Stimulated activated CD8-positive, alpha-beta memory T cell treated with anti-CD3 and anti-CD28 coated beads, Interleukin-2, amount 100 ng/mL, for 48 hours (primary cell): ENCODE results near the gene TOX3.

Experiments
- DNase-seq, 2 donors: peaks; one replicate each; pipeline ENCODE4 v3.0.0-alpha.2; 2020; ENCODE audit warnings: low read depth in 2 of 2

Gene TOX3

DNA sequence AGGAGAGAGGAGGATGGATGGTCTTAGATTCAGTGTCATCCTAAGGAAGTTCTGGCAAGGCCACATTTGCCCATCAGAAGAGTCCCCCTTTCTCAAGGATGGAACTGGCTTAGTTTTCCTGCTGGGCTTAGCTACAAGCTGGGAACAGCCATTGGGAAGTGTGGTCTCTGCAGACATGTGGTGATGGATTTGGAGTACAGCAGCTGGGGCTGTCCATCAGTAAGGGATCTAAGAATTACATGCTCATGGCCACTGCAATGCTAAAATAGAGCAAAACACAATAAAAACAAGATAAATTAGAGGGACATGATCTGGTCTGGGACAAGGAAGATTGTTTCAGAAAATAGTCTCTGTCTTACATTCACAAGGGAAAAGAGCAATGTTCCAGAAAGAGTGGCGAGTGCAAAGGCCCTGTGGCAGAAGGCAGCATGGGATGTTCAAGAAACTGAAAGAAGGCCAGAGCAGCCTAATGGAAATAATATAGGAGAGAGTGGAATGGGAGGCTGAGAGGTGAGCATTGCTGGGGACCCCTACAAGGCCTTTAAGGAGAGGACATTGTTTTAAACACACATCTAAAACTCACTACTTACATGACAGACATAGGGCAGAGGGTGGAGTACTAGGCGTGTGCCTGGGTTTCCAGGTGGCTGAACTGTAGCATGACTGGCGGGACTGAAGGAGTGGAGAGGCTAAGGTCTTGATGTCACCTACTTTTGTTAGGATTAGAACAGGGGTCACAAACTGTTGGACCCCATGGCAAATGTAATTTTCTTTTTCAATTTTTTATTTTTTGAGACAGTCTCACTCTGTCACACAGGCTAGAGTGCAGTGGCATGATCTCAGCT lies 17.0 kb upstream of the TOX3 start:
- no peak for DNase-seq

DNA sequence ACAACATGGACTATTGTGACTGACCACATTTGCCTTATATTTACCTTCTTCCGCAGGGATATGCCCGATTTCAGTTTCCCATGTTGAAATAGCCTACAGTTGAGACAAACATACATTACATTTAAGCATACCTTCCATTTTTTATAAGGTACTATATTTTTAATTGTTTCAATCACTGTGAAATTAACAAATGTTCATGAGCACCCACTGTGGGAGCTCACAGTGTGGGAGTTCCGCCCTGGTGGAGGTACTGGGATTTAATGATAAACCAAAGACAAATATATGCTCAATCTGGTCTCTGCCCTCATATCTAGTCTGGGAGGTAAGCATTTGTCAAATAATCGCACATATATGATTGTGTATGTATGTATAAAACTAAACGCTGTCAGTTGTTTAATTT lies 15.8 kb upstream of the TOX3 start:
- no peak for DNase-seq

- DNase-seq, result no peak
Observed at GRCh38 chr16:52561910-52562741, 15.2 kb upstream of the TOX3 start.

- DNase-seq, result no peak
Observed at GRCh38 chr16:52558448-52558847, 11.5 kb upstream of the TOX3 start.

- DNase-seq, result no peak
Observed at GRCh38 chr16:52557236-52557635, 10.3 kb upstream of the TOX3 start.

- no peak for DNase-seq
Observed at GRCh38 chr16:52556083-52556482, 9.1 kb upstream of the TOX3 start.

DNA sequence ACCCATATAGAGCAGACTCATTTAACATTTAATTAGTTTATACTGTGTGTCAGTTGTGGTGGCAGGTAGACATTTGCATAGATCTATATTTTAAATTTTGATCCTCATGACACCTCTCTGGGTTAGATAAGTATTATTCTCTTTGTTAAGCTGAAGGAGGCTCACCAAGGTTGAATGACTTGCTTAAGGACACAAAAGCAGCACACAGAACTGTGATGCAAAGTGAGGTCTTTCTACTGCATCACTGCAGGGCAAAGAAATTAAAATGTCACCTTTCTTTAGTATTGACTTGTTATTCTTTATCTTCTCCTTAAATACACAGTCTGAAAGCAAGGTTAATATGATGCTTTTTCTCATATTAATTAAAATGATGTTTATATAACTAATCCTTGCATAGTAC lies 8.6 kb upstream of the TOX3 start:
- no peak for DNase-seq

DNA sequence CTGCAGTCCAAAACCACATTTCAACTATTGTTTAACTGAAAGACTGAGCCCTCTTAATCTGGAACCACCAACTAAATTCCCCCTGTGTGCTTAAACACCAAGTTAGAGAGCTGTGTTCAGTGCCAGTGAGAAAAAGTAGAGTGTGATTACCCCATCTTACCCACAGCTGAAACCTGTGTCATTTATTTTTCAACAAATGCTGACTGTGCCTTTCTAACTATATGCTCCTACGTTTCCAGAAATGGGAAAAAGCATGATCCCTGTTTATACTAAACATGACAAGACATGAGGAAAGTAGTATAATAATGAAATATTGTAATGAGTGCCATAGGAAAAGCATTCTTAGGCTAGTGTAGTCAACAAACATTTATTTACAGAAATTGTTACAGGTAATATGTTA lies 7.4 kb upstream of the TOX3 start:
- DNase-seq, result no peak

DNA sequence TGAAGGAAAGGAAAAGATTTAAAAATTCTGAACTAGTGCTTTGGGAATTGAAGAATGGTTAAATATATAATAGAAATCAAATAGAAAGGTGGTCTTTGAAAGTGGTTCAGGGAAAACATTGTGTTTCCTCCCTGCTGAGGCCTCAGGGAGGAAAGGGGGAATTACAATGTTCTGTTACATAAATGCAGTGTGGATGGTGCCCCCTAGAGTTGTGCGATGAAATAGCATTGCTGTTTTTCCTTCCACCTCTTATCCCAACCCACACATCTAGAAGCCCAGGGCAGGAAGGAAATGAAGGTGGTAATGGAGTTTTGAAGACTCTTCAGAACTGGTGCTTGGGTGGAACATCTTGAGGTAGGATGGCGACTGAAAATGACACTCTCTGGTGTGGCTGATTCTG lies 6.4 kb upstream of the TOX3 start:
- DNase-seq, result no peak

GRCh38 chr16:52552643-52553042 lies 5.7 kb upstream of the TOX3 start:
- no peak for DNase-seq

DNA sequence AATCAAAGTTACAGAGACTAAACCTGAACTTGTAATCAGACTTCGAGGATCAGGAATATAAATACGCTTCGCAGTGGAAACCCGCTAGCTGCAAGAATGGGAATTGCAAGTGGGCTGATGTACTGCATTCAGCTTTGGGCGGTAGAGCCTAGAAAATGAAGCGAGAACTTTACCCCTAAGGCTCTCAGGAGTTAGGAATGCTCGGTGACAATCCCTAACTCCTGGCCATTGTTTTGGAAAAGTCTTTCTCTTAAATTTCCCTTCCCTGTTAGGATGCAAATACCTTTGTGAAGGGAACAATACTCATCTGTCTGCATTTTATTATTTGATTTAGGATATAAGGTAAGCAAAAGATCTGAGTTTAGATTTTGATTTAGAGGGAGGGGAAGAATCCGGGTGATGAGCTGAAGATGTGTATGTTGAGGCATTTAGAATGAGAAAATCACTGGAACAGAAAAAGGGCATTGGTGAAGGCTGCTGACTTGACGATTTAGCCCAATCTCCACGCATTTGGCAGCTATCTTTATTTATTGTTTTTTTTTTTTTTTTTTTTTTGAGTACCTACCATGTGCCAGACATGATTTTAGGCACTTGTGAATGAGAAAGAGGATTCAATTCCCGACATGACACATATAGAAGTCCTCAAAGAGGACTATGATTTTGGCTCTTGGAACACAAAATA lies 2.2 kb upstream of the TOX3 start:
- no peak for DNase-seq

DNA sequence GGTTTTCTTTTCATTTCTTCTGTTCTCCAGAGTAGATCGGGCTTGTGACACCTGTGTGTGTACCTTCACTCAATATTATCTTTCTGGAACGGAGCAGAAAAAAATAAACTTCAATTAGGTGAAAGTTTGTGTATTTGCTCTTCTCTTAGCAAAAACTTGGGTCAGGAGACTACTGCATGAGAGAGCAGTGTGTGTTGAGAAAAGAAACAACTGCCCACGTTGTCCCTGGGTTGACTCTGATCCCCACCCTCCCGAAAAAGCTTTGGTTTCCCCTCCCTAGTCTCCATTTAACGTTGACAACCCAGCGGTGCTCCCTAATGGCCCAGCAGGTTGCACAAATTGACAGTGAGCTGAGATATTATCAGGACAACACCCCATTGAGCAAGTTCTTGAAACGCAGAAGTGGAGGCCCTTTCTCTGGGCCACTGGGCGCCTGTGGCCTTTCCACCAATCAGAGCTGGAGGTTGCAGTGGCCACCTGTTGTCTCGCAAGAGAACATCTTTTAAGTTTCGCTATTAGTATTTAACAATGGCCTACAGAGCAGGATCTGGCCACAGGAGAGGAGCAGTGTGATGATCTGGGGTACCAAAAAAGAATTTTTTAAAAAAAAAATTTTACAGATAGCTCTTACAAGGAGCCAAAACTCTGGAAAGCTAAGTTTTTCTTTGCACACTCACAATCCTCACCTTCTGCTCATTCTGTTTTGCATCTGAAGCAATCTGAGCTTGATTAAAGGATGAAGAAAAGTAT lies 1.5 kb upstream of the TOX3 start:
- DNase-seq, result no peak

GRCh38 chr16:52547834-52548215 lies 882 bp upstream of the TOX3 start:
- no peak for DNase-seq

DNA sequence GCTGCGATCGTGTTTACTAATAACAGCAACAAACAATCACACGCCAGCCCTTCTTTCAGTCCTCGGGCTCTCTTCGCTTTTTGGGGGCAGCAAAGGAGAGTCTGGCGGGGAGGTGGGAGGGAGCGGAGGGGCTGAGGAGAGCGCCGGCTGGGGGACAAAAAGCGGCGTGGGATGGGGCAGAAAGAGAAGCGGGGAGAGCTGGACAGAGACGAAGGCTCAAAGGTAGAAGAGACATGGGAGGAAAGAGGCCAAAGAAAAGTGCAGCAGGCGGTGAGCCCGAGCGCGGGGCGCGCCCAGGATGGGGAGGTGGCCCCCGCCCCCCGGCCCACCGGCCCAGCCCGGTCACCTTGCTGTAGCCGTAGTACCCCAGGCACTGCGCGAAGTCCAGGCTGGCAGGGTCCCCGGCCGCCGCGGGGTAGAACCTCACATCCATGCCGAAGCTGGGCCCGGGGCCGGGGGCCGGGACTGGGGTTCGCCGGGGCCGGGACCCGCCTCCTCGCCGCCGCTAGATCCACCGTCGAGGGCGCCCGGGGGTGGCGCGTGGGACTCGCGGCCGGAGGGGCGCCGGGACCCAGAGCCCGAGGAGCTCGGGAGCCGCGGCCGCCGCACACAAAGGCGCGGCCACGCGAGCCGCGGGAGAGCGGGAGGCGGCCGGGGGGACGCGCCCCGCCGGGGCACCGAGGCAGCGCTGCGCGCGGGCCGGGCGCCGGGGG lies 496 bp downstream of the TOX3 start:
- DNase-seq, result no peak

- DNase-seq, result no peak
Observed at GRCh38 chr16:52545898-52546266, 1.1 kb downstream of the TOX3 start.

DNA sequence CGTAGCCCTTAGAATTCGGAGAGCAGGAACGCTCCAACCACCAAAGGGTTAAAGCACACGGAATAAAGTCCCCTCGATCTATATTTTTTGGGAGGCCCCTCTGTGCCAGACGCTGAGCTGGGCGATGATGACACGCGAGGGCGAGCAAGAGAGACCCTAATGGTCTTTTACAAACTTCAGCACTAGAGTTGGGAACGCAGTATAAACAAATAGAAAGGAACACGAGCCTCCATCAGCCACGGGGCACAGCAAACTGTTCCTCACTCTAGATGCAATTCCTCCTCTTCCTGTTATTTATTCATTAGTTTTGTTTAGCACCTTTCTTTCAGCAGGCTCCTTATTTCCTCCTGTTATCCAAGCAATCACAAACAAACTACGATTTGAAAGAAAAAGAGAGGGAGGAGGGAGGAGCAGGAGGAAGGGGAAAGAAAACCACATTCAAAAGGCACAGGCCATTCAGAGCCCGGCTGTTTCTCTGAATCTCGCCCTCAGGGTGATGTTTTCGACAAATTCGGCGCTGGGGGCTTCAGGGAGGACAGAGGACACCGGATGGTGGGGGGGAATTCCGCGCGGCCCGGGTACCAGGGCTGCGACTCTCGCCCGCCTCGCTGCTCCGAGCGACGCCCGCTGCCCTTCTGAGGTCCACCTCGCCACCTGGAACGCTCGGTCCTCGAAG lies 1.6 kb downstream of the TOX3 start:
- no peak for DNase-seq

GRCh38 chr16:52544703-52545102 lies 2.2 kb downstream of the TOX3 start:
- no peak for DNase-seq

DNA sequence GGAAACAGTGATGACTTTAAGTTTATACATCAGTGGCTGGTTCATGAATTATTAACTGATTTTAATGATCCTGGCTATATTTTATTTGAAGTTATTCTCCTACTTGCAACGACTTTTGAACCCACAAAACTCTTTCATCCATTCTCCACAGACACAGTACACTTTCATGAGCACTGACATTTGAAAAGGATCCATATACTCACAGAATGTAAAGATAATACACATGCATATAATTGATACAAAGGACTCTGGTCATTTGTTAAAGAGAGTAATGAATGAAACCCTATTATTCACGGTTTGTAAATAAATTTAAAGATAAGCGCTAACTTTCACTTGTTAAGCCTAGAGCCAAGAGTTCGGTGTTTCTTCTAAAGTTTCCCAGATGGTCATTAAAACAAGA lies 3.3 kb downstream of the TOX3 start:
- DNase-seq, result no peak

- no peak for DNase-seq
Observed at GRCh38 chr16:52540910-52541309, 6.0 kb downstream of the TOX3 start.

GRCh38 chr16:52539191-52539590 lies 7.8 kb downstream of the TOX3 start:
- no peak for DNase-seq

DNA sequence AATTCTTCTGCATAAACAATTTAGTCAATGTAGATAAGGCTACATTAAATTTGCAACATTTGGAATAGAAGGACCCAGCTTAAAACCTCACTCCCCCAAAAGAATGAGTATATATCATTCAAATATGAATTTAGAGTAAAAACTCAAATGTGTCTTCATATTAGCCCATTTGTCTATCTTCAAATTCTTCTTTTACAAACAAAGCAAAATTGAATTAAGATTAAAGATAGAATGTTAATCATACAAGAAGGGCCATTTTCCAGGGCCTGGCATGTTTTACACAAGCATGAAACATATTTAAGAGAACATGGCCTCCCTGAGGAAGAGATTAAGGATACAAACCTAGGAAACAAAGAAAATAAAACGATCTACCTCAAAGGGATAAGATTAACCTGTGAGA lies 8.4 kb downstream of the TOX3 start:
- no peak for DNase-seq
